ENCODE results near the gene PRDM15.

The PRDM15 gene

DNA sequence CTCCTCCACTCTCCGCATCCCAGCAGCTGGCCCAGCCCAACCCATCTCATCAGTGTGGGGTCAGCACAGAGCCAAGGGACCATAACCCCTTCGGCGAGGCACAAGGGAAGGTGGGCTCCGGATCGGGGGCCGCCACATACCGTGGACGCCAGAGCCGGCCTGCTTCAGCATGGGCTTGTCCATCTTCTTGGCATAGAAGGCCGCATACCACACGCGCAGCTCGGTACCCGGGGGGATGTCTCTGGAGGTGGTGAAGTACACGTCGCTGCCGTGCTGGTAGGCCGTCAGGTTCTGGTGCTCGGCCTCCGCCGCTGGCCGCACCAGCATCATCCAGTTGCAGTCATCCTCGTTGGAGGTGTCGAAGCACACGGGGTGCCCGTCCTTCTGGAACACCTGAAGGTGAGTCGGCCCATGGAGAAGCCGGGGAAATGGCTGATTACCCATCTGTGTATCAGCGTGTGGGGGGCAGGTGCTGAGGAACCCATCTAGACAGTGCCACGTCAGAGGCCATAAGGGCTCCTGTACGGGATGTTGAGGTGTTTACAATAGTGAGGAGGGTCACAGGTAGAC is 24.6 kb downstream of the PRDM15 start:
- Histone ChIP-seq H3K36me3 (peaks cover 59 to 88% (median 77%) of the 10 kb centered on the region in 11 experiments), H3K4me2 (no peak overlapping the region), H3K4me3 (no peak overlapping the region), H3K27ac (no peak overlapping the region), H3K4me1 (peaks cover 0 to 41% (median 26%) of the 10 kb centered on the region in 10 experiments; a peak in 15 of 20 replicates), H4K20me1 (peaks cover 0 to 26% (median 0%) of the 10 kb centered on the region in 11 experiments; a peak in 3 of 22 replicates), H3K9me3 (replicated peaks in 1 of 11) (peaks cover 6 to 16% (median 12%) of the 10 kb centered on the region in 11 experiments; a peak in 14 of 22 replicates), H3K27me3 (no peaks in the 10 kb centered on the region), H3K9ac (no peak overlapping the region)
- TF ChIP-seq Cebpa-rat (IDR thresholded peaks at IDR 0.05): no peak

DNA sequence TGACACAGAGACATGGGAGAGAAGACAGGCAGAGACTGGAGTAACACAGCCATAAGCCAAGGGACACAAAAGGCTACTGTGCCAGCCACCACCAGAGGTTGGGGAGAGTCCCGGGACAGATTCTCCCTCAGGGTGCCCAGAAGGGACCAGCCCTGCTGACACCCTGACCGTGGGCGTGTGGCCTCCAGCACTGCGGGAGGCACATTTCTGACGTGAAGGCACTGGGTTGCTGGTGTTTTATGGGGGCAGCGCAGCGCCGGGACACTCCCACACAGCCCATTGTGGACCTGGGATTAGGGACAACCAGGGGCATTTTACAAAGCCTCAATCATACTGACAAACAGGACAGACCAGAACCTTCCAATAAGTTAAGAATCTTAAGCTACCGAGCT is 26.2 kb downstream of the PRDM15 start:
- Histone ChIP-seq H3K4me3 (no peak overlapping the region), H3K27ac (no peak overlapping the region), H3K9me3 (replicated peaks in 1 of 11) (peaks cover 6 to 16% (median 12%) of the 10 kb centered on the region in 11 experiments; a peak in 14 of 22 replicates), H3K27me3 (no peaks in the 10 kb centered on the region), H3K4me2 (peak overlapping the region in 1 of 11 experiments; percentile 52; a peak in 3 of 22 replicates), H3K36me3 (peaks cover 44 to 86% (median 65%) of the 10 kb centered on the region in 11 experiments), H3K4me1 (peaks cover 0 to 46% (median 23%) of the 10 kb centered on the region in 10 experiments; a peak in 15 of 20 replicates), H3K9ac (no peak overlapping the region), H4K20me1 (peaks cover 0 to 18% (median 0%) of the 10 kb centered on the region in 11 experiments; a peak in 1 of 22 replicates)
- no peak for TF ChIP-seq Cebpa-rat (IDR thresholded peaks at IDR 0.05)

DNA sequence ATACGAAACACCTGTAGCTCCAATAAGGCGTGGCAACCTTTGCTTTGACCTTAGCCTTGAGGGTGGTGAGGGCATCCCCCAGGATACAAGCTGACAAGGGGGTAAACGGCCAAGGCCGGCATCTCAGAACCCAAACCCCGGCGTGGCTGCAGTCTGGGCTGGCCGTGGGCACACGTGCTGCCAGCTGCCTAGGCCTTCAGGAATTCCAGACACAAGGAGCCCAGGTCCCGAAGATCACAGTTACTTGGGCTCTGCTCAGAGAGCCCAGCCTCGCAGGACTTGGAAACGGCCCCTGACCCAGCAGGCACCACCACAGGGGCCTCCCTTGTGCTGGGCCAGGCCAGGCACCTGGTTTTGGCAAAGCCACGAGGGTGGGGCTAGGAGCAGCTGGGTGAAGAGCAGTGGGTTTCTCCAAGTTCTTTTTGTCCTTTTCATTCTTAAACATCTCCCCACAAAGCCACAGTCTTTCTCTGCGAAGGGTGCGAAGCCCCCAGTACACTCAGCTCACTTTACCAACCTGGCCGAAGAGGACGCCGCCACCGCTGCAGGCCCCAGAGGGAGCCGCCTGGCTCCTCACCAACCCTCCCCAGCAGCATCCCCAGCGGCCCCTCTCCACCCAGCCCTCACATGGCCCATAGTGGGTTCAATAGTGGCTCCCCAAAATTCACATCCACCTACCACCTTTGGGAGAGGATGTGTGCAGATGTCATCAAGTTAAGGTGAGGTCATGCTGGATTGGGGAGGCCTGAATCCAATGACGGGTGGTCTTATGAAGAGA is 26.8 kb downstream of the PRDM15 start:
- TF ChIP-seq Cebpa-rat (IDR thresholded peaks at IDR 0.05): no peak
- Histone ChIP-seq H3K36me3 (peaks cover 39 to 84% (median 59%) of the 10 kb centered on the region in 11 experiments), H3K4me3 (no peak overlapping the region), H3K4me2 (peak overlapping the region in 7 of 11 experiments; percentile 23 to 70 (median 52); a peak in 11 of 22 replicates), H3K4me1 (peaks cover 0 to 46% (median 25%) of the 10 kb centered on the region in 10 experiments; a peak in 15 of 20 replicates), H3K9me3 (replicated peaks in 1 of 11) (peaks cover 6 to 12% (median 11%) of the 10 kb centered on the region in 11 experiments; a peak in 14 of 22 replicates), H3K27ac (no peak overlapping the region), H3K9ac (0 out of 22 replicates have a peak overlapping the region, but pooled peaks of 1 of the 11 experiments have one; percentile 11), H3K27me3 (no peaks in the 10 kb centered on the region), H4K20me1 (peaks cover 0 to 24% (median 0%) of the 10 kb centered on the region in 11 experiments; a peak in 1 of 22 replicates)

DNA sequence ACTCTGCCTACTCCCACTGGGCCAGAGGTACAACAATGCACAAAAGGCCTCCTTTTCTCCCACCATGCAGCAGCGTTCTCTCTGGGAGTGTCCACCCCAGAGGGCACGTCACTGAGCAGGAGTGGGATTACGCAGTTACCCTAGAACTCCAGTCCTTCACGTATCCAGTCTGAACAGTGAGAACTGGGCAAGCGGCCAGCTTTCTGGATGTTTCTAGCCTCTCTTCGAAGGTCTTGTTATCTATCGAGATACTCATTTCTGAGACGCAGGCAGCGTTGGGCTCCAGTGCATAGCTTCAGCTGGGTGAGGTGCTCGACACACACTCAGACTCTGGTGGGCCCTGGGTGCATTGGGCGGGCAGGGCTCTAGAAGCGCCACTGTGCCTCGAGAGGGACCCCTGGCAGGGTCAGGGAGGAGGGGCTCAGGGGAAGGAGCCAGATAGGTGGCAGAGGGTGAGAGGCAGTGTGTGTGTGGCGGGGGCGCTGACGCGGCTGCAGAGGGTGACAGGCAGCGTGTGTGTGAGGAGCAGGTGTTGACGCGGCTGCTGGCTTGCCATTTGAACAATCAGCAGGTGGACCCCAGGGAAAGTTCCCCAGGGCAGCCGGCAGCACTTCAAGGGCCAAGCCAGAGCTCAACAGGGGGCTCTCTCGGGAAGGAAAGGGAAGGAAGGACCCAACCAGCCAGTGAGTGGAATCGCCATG is 27.9 kb downstream of the PRDM15 start:
- TF ChIP-seq Cebpa-rat (IDR thresholded peaks at IDR 0.05): no peak
- H3K27ac ChIP-seq: no peak overlapping the region
- peaks cover 0 to 55% (median 31%) of the 10 kb centered on the region in 10 experiments; a peak in 15 of 20 replicates for H3K4me1 ChIP-seq
- peak overlapping the region in 8 of 11 experiments; percentile 3 to 70 (median 50); a peak in 13 of 22 replicates for H3K4me2 ChIP-seq
- peaks cover 28 to 83% (median 51%) of the 10 kb centered on the region in 11 experiments for H3K36me3 ChIP-seq
- H3K9me3 ChIP-seq (replicated peaks in 1 of 11): peaks cover 0 to 1% (median under 1%) of the 10 kb centered on the region in 11 experiments; a peak in 8 of 22 replicates
- H4K20me1 ChIP-seq: peaks cover 0 to 32% (median 0%) of the 10 kb centered on the region in 11 experiments; a peak in 1 of 22 replicates
- no peak overlapping the region for H3K4me3 ChIP-seq
- H3K27me3 ChIP-seq: no peaks in the 10 kb centered on the region
- H3K9ac ChIP-seq: peak overlapping the region in 2 of 11 experiments; percentile 5 to 13; a peak in 1 of 22 replicates

DNA sequence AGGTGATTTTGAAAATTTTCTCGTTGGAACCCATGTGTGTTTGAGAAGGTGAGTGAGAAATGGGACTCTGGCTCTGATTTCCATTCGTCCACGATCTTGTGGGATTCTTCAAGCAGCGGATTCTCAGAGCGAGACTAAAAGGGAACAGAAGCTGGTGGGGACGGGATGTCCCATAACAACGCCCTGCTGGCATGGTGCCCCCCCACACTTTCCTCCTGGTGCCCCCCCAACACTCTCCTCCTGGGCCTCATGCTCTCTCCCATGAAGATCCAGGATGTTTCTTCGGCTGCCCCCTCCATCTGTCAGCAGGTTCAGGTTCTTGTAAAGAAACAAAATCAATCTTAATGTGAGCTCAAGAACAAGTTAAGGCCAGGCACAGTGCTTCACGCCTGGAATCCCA is 29.1 kb downstream of the PRDM15 start:
- H3K4me3 ChIP-seq: no peak overlapping the region
- peaks cover 0 to 66% (median 36%) of the 10 kb centered on the region in 10 experiments; a peak in 15 of 20 replicates for H3K4me1 ChIP-seq
- no peaks in the 10 kb centered on the region for H3K27me3 ChIP-seq
- peaks cover 22 to 77% (median 49%) of the 10 kb centered on the region in 11 experiments for H3K36me3 ChIP-seq
- H4K20me1 ChIP-seq: peaks cover 0 to 39% (median 0%) of the 10 kb centered on the region in 11 experiments; a peak in 2 of 22 replicates
- no peak overlapping the region for H3K27ac ChIP-seq
- H3K4me2 ChIP-seq: no peak overlapping the region
- no peaks in the 10 kb centered on the region for H3K9me3 ChIP-seq (replicated peaks in 1 of 11)
- TF ChIP-seq Cebpa-rat (IDR thresholded peaks at IDR 0.05): no peak
- H3K9ac ChIP-seq: no peak overlapping the region

DNA sequence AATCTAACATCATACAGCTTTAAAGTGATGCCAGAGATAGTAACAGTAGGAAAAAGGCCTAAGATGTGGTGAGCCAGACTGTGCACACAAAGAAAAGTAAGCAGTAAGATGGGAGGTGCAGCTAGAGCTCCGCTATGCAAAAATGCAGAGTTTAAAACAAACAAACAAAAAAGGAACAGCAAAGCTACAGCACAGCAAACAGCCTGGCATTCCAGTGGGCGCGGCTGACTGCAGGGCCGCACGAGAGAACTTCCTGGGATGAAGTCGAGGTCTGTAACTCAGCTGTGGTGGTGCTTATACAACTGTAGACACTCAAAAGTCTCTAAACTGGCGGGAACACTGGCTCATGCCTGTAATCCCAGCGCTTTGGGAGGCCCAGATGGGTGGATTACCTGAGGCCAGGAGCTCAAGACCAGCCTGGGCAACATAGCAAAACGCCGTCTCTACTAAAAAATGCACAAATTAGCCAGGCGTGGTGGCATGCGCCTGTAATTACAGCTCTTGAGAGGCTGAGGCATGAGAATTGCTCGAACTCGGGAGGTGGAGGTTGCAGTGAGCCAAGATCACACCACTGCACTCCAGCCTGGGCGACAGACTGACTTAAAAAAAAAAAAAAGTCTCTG is 30.1 kb downstream of the PRDM15 start:
- Histone ChIP-seq H4K20me1 (peaks cover 0 to 39% (median 0%) of the 10 kb centered on the region in 11 experiments; a peak in 2 of 22 replicates), H3K4me2 (peak overlapping the region in 1 of 11 experiments; percentile 16; a peak in 1 of 22 replicates), H3K27me3 (no peaks in the 10 kb centered on the region), H3K4me1 (peaks cover 2 to 68% (median 39%) of the 10 kb centered on the region in 10 experiments; a peak in 19 of 20 replicates), H3K4me3 (no peak overlapping the region), H3K9me3 (replicated peaks in 1 of 11) (no peaks in the 10 kb centered on the region), H3K9ac (no peak overlapping the region), H3K27ac (no peak overlapping the region), H3K36me3 (peaks cover 12 to 67% (median 38%) of the 10 kb centered on the region in 11 experiments)
- TF ChIP-seq Cebpa-rat (IDR thresholded peaks at IDR 0.05): no peak

DNA sequence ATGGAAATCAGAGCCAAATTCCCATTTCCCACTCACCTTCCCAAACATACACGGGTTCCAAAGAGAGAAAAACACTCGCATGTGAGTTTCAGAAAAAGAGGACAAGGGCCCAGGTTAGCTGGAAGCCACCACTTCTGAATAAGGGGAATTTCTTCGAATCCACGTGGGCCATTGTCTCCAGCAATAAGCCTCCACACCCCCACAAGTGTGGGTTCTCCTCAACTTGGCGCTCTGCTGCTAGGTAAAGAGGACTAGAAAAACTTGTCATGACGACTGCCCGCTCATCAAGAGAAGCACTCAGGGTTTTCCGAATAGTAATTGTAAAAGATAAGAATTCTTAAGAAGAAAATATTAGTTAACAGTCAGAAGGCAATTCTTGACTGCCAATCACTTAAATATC is 30.6 kb downstream of the PRDM15 start:
- Histone ChIP-seq H4K20me1 (peaks cover 0 to 39% (median 0%) of the 10 kb centered on the region in 11 experiments; a peak in 2 of 22 replicates), H3K4me3 (no peak overlapping the region), H3K27me3 (no peaks in the 10 kb centered on the region), H3K9ac (no peak overlapping the region), H3K4me1 (peaks cover 6 to 74% (median 44%) of the 10 kb centered on the region in 10 experiments; a peak in 19 of 20 replicates), H3K27ac (no peak overlapping the region), H3K4me2 (no peak overlapping the region), H3K9me3 (replicated peaks in 1 of 11) (no peaks in the 10 kb centered on the region), H3K36me3 (peaks cover 6 to 62% (median 33%) of the 10 kb centered on the region in 11 experiments; a peak in 21 of 22 replicates)
- TF ChIP-seq Cebpa-rat (IDR thresholded peaks at IDR 0.05): no peak

Measured in BLaER1 treated with 17β-estradiol and CSF1 and Interleukin-3, amounts not matched to agents 10 nM and 100 nM (cell line).